ENCODE data around the gene RGS8.

GRCh38 chr1:182700351-182700709 is 15.9 kb upstream of the RGS8 start:
- no peak for TF ChIP-seq CTCF (IDR thresholded peaks at IDR 0.05)
- no peak for TF ChIP-seq POLR2AphosphoS5 (IDR thresholded peaks at IDR 0.05)
- TF ChIP-seq EP300 (IDR thresholded peaks at IDR 0.05; ENCODE audit: low read depth): no peak
- TF ChIP-seq POLR2A (IDR thresholded peaks at IDR 0.05): no peak
